HG03521 (cell line): Measurements from ENCODE around the gene P2RY11.

Source experiments
- ATAC-seq: cut with Tn5 transposase; IDR thresholded peaks from one replicate; pipeline ENCODE4 v1.9.1; 2021; ENCODE audit warnings: mild to moderate bottlenecking, moderate library complexity; ENCODE audit not compliant: unreplicated experiment

Gene P2RY11

GRCh38 chr19:10092648-10093294 lies 18.7 kb upstream of the P2RY11 start:
- no peak for ATAC-seq

GRCh38 chr19:10093295-10094186 lies 18.0 kb upstream of the P2RY11 start:
- no peak for ATAC-seq

- no peak for ATAC-seq
Observed at GRCh38 chr19:10095622-10095947, 15.9 kb upstream of the P2RY11 start.

DNA sequence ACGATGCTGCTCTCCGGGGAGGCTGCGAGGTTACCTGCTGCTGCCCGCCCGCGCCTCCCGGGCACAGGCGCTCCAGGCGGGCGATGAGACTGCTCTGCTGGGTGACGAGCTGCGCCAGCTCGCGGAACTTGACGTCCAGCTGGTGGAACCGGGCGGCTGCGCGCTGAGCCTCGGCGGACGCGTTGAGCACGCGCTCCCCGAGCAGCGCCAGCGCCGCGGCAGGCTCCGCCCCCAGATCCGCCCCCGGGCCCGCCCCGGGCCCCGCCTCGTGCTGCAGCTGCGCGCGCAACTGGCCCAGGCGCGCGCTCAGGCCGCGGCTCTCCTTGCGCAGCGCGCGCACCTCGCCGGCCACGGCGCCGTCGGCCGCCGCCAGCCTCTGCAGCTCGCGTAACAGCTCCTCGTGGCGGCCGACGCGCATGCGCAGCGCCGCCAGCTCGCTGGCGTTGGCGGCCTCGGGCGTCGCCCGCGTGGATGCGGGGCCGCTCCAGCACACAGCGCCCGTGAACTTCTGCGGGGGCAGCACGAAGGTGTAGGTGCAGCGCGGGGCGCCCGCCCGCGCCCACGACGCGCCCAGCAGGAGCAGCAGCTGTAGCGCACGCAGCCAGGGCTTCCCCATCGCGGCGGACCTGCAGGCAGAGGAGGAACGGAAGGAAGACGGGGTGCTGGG lies 15.4 kb upstream of the P2RY11 start:
- peak; percentile 90 for ATAC-seq

DNA sequence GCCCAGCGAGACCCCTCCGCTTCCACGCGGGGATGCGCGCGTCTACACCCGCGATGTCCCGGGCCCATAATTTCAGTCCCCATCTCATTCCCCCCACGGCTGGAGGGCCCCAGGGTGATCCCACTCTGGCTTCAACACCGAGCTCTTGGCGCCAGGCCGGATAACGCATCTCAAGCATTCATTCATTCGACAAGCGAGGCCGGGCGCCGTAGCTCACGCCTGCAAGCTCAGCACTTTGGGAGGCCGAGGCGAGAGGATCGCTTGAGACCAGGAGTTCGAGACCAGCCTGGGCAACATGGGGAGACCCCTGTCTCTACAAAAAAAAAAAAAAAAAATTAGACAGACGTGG lies 14.9 kb upstream of the P2RY11 start:
- no peak for ATAC-seq

GRCh38 chr19:10100163-10100785 lies 11.2 kb upstream of the P2RY11 start:
- ATAC-seq, result no peak

DNA sequence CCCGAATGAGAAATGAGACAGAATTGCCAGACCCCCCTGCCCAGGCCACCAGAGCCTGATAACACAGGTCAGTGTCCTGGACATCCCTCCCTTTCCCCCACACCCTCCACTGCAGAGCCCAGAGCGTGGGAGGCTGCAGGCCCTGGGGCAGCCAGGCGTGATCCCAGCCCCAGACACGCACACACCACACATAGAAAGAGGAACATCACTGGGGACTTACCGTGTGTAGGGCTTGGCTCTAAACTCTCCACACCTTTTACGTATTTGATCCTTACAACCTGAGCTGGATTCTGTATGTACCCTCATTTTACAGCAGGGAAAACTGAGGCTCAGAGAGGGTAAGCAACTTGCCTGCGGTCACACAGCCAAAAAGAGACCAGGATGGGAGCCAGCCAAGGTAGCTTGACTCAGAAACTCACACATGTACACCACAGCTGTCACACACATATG lies 8.7 kb upstream of the P2RY11 start:
- peak; percentile 22 for ATAC-seq

DNA sequence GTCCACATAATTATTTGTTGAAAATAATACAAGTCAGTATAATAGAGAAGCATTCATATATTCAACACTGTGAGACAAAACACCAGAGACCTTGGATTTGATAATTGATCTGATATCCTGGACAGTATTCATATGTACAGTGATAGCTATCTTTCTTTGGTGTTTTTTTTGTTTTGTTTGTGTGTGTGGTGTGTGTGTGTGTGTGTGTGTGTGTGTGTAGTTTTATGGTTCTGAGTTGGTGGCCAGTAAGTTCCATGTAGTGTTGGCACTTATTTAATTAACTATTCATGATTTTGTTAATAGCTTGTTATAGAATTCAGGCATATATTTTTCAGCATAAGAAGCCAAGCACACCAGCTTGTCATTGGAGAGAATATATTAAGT lies 7.4 kb upstream of the P2RY11 start:
- no peak for ATAC-seq

DNA sequence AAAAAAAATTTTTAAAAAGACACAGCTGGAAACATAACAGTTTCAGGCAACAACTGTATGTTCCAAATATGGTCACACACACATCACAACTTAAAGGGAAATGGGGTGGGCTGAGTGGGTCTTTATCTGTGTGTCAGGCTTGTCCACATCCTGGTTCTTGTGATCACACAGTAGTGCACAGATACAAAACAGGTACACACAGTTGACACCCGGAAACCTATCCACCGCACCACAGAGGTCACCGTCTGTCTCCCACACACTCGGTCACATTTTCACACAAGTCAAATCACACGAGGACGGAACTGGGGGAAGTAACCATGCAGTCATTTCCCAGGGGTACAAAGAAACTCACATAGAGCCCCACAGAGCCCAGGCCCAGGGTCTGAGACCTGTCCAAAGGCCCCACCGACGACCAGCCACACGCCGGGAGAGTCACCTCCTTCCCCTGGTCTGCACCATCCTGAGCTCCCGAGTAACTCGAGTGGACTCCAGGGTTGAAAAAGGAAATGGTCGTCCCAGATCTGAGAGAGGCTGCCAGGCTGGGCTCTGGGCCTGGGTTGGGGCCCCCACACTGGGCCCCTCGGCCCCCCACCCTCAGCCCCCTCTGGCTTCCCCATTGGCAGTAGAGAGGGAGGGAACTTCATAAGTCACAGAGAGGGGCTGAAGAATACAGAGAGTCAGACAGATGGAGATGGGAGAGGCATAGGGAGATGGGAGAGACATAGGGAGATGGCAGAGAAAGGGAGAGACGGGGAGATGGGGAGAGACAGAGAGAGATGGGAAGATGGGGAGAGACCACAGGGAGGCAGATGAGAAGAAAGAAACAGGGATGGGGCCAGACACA lies 6.6 kb upstream of the P2RY11 start:
- peak; percentile 41 for ATAC-seq

- ATAC-seq, result no peak
Observed at GRCh38 chr19:10105509-10106099, 5.9 kb upstream of the P2RY11 start.

- peak; percentile 53 for ATAC-seq
Observed at GRCh38 chr19:10106100-10106936, 5.2 kb upstream of the P2RY11 start, which contains the start of gene PPAN. Gene PPAN, plus strand, starts transcription at chr19:10106362. Its CDS starts 33 bp downstream, at chr19:10106395.

GRCh38 chr19:10107254-10107653 lies 4.2 kb upstream of the P2RY11 start:
- no peak for ATAC-seq

DNA sequence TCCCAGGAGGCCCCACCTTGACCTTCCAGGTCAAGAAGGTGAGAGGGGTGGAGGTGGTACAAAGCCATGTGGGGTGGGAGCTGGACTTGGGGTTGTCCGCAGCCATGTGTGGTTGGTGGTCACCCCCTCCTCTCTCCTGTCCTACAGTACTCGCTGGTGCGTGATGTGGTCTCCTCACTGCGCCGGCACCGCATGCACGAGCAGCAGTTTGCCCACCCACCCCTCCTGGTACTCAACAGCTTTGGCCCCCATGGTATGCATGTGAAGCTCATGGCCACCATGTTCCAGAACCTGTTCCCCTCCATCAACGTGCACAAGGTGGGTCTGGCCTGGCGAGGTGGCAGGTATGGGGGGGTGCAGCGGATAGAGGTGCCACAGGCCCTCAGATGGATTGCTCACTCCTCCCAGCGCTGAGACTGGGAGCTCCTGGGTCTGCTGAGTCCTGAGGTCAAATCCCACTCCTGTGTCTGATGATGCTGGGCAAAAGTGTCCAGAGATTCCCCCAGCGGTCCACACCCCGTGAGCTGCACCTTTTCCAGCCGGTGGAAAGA lies 3.6 kb upstream of the P2RY11 start:
- ATAC-seq, result no peak

DNA sequence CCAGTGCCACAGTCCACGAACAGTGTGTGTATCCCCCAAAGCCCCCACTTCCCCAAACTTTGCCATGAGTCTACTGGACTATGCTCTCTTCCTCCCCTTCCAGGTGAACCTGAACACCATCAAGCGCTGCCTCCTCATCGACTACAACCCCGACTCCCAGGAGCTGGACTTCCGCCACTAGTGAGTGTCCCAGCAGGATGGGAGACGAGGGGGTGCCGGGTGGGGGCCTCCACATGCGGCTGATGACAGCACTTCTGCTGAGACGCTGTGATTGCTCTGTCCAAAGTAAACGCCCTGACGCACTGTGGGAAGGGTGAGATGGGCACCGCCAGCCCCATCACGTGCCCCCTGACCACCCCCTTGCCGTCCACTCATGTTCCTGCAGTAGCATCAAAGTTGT lies 2.0 kb upstream of the P2RY11 start:
- ATAC-seq, result no peak

- ATAC-seq, result no peak
Observed at GRCh38 chr19:10110076-10110971, 1.2 kb upstream of the P2RY11 start.

DNA sequence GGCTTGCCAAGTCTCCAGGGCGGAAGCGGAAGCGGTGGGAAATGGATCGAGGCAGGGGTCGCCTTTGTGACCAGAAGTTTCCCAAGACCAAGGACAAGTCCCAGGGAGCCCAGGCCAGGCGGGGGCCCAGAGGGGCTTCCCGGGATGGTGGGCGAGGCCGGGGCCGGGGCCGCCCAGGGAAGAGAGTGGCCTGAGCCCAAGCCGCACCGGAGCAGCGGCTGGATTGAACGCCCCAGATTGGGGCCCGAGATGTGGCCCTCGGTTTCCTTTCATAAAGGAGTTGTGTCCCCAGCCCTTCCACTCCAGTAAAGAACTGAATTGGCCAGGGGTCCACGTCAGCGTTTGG lies 548 bp upstream of the P2RY11 start:
- ATAC-seq, result no peak

DNA sequence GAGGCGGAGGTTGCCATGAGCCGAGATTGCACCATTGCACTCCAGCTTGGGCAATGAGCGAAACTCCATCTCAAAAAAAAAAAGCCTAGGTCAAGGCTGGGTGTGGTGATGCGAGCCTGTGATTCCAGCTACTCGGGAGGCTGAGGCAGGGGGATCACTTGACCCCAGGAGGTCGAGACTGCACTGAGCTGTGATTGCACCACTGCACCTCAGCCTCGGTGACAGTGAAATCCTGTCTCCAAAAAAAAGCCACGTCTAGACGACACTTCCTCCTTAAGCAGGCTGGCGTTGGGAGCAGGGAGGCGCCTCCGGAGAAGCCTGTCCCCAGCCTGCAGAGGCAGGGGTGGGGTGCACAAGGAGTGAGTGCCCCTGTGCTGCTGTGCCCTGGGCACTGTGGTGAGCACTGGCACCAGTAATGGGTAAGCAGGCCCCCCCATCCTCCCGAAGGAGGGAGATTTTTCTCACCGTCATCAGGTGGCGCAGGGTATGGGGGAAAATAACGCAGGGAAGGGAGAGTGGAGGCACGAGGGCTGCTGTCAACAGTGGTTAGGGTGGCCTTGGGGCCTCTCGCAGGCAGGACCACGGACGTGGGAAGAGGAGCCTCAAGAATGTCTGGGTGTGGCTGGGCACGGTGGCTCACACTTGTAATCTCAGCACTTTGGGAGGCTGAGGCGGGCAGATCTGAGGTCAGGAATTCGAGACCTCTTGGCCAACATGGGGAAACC lies 706 bp downstream of the P2RY11 start:
- no peak for ATAC-seq
